DOHH2 (cell line): ENCODE measurements around the gene NT5C1A.

ENCODE experiments used
- EZH2phosphoT487 ChIP-seq: fragments of 200-600 bp; sonication (generic); IDR thresholded peaks from 2 replicates; pipeline ENCODE4 v1.6.1; 2017; ENCODE audit warnings: borderline replicate concordance, mild to moderate bottlenecking, antibody characterized with exemption, low read length, moderate library complexity, mixed read lengths
- TF ChIP-seq, protein P1 (sequence below): fragments of 200-600 bp; sonication (generic); IDR thresholded peaks from one replicate; pipeline ENCODE4 v1.5.1; 2014; ENCODE audit warnings: antibody characterized with exemption, mild to moderate bottlenecking, low read depth, low read length; ENCODE audit not compliant: poor library complexity, severe bottlenecking

DNA sequence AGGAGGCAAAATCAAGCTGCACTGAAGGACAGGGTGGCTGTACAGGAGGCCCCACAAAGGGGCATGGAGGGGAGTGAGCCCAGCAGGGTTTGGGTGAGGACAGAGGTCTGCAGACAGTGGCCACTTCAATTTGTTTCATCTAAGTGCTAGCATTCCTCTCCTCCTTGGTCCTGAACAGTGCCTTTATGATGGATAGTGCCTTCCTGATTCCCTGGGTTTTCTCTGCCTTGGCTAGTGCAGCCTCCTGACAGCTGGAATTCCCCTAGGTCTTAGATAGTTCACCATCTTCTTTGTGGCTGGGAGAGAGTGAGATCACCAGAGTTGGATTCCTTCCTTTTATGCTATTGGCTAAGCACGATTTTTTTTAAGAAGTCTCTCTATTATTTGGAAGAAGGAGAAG is 23.1 kb upstream of the NT5C1A start:
- TF ChIP-seq, protein P1, sequence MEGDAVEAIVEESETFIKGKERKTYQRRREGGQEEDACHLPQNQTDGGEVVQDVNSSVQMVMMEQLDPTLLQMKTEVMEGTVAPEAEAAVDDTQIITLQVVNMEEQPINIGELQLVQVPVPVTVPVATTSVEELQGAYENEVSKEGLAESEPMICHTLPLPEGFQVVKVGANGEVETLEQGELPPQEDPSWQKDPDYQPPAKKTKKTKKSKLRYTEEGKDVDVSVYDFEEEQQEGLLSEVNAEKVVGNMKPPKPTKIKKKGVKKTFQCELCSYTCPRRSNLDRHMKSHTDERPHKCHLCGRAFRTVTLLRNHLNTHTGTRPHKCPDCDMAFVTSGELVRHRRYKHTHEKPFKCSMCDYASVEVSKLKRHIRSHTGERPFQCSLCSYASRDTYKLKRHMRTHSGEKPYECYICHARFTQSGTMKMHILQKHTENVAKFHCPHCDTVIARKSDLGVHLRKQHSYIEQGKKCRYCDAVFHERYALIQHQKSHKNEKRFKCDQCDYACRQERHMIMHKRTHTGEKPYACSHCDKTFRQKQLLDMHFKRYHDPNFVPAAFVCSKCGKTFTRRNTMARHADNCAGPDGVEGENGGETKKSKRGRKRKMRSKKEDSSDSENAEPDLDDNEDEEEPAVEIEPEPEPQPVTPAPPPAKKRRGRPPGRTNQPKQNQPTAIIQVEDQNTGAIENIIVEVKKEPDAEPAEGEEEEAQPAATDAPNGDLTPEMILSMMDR = no peak
- TF ChIP-seq EZH2phosphoT487 = no peak
